ENCODE results near the gene ZNF536. TPM values are rescaled to one million over a fixed set of nuclear protein-coding genes. Genes with fewer than 3 reads are reported as not detected.

The ZNF536 gene
- total and polyA plus RNA-seq, 10 of the 15 experiments (the other 5 are each of a cell fraction or from before 2014, with no cell fraction given), result not detected

DNA sequence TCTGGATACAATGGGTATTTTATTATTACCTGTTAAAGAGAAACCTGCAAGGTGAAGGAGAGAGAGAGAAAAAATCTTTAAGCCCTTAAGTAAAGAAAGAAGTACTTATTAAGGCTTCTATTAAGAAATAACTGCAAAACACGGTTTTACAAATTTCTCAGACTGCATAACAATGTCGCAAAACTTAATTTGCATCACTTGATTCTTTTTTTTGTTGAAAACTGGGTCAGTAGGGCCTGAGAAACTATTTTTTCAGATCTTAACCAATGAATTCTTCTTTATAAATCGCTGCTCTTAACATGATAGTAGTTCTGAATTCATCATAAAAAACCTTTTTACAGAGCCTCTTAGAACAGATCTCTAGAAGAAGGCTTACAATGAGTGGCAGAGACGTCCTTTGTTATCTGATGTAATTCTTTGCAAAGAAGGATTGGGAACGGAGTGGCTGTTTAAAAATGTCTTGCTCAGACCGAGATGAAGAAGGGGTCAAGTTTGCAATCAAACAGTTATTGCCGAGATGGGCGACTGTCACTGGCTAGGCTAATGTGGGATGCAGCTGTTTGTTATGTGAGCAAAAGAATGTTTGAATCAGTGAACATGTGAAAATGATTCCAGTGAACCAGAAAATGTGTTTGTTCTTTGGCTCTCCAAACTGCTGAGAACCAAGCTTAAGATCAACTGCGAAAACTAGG, 76.3 kb downstream of the ZNF536 start (continued):
- TF ChIP-seq, protein P1, sequence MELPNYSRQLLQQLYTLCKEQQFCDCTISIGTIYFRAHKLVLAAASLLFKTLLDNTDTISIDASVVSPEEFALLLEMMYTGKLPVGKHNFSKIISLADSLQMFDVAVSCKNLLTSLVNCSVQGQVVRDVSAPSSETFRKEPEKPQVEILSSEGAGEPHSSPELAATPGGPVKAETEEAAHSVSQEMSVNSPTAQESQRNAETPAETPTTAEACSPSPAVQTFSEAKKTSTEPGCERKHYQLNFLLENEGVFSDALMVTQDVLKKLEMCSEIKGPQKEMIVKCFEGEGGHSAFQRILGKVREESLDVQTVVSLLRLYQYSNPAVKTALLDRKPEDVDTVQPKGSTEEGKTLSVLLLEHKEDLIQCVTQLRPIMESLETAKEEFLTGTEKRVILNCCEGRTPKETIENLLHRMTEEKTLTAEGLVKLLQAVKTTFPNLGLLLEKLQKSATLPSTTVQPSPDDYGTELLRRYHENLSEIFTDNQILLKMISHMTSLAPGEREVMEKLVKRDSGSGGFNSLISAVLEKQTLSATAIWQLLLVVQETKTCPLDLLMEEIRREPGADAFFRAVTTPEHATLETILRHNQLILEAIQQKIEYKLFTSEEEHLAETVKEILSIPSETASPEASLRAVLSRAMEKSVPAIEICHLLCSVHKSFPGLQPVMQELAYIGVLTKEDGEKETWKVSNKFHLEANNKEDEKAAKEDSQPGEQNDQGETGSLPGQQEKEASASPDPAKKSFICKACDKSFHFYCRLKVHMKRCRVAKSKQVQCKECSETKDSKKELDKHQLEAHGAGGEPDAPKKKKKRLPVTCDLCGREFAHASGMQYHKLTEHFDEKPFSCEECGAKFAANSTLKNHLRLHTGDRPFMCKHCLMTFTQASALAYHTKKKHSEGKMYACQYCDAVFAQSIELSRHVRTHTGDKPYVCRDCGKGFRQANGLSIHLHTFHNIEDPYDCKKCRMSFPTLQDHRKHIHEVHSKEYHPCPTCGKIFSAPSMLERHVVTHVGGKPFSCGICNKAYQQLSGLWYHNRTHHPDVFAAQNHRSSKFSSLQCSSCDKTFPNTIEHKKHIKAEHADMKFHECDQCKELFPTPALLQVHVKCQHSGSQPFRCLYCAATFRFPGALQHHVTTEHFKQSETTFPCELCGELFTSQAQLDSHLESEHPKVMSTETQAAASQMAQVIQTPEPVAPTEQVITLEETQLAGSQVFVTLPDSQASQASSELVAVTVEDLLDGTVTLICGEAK (IDR thresholded peaks at IDR 0.05; ENCODE audit: borderline replicate concordance), result no peak
- TF ChIP-seq, protein P2, sequence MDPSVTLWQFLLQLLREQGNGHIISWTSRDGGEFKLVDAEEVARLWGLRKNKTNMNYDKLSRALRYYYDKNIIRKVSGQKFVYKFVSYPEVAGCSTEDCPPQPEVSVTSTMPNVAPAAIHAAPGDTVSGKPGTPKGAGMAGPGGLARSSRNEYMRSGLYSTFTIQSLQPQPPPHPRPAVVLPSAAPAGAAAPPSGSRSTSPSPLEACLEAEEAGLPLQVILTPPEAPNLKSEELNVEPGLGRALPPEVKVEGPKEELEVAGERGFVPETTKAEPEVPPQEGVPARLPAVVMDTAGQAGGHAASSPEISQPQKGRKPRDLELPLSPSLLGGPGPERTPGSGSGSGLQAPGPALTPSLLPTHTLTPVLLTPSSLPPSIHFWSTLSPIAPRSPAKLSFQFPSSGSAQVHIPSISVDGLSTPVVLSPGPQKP (IDR thresholded peaks at IDR 0.05; ENCODE audit: low read depth, low read length), result no peak

DNA sequence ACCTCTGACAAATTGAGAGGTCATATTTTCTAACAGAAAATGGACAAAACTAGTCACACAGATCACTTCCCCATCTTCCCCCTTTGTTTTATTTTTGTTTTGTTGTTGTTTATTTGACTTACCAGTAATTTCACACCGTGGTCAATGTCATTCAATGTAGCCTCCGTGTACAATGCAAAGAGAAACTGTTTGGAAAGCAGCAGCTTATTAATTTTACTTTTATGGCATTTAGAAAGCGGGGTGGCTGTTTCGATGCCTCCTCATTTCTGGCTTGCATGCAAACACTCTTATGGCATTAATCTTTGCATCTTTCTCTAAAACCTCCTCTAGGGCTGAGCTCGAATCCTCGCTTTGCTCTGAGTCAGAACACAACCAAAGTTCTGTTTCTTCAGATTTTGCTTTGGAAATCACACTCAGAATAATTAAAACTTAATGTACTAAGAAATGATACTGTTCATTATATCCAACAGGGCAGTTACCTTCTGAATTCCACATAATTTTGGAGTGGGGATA, 77.0 kb downstream of the ZNF536 start:
- H3K9me3 ChIP-seq (replicated peaks; ENCODE audit: control insufficient read depth, insufficient read depth, low read length), result no peaks in the 10 kb centered on the region; the same call in 2 of the 3 replicates
- BruUV-seq (replicated peaks), result no TSS peak
- POLR2A ChIA-PET, result no interaction called here
- FAIRE-seq (no peak), DNase-seq (ENCODE audit: low read depth, low spot score) (no peak), ATAC-seq (no peak)
- no peak for TF ChIP-seq FOXM1 (IDR thresholded peaks at IDR 0.05; ENCODE audit: low read depth, low read length)
- TF ChIP-seq, protein P3, sequence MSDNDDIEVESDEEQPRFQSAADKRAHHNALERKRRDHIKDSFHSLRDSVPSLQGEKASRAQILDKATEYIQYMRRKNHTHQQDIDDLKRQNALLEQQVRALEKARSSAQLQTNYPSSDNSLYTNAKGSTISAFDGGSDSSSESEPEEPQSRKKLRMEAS (IDR thresholded peaks at IDR 0.05; ENCODE audit: low read depth, low read length), result no peak
- no peak for TF ChIP-seq ZNF592 (IDR thresholded peaks at IDR 0.05)
- TF ChIP-seq BACH1 (IDR thresholded peaks at IDR 0.05; ENCODE audit: borderline replicate concordance), result no peak
- no peaks in the 10 kb centered on the region for H3K79me2 ChIP-seq (ENCODE audit: control insufficient read depth, insufficient read depth, low read length)
- RAD21 ChIA-PET (ENCODE audit: unreplicated experiment), result no interaction called here
- in situ Hi-C loops (cut with MboI) (no loop called here), intact Hi-C loops (cut with micrococcal nuclease; ENCODE audit: unreplicated experiment) (no loop called here)
- WGBS (ENCODE audit: insufficient coverage, insufficient replicate concordance, low lambda C conversion rate, missing lambda C conversion rate), result 21% methylated on average over 6 of the region's 6 CpGs
- H3K9ac ChIP-seq (ENCODE audit: control insufficient read depth, insufficient read depth, low read length), result no peak overlapping the region
- H3K27me3 ChIP-seq (replicated peaks in 1 of 2; ENCODE audit: control insufficient read depth in 2 of 2, insufficient read depth in 2 of 2, low read length in 1 of 2), result no peaks in the 10 kb centered on the region
- H3K36me3 ChIP-seq (ENCODE audit: control insufficient read depth in 2 of 2, insufficient read depth in 2 of 2, low read length in 1 of 2), result no peaks in the 10 kb centered on the region
- no peak overlapping the region for H3K4me2 ChIP-seq (ENCODE audit: control insufficient read depth, insufficient read depth)
- H3K27ac ChIP-seq (ENCODE audit: control insufficient read depth, insufficient read depth), result no peak overlapping the region
- H3K4me1 ChIP-seq (ENCODE audit: control insufficient read depth, insufficient read depth, low read length), result no peaks in the 10 kb centered on the region
- H2AFZ ChIP-seq (ENCODE audit: control insufficient read depth, low read depth, low read length), result no peak overlapping the region
- CTCF ChIA-PET, result no interaction called here
- no peak overlapping the region for H3K4me3 ChIP-seq
- no peaks in the 10 kb centered on the region for H4K20me1 ChIP-seq (ENCODE audit: control insufficient read depth, insufficient read depth)
- SMC1A ChIA-PET (ENCODE audit: uncharacterized antibody, unreplicated experiment), result no interaction called here
